Chondrocyte (in vitro differentiated cells): ENCODE measurements around the gene TRIM41. TPM values are rescaled to one million over a fixed set of nuclear protein-coding genes. Genes with fewer than 3 reads are reported as not detected.

Experiments
- DNase-seq: peaks from one replicate; pipeline ENCODE4 v3.0.0; 2021; ENCODE audit warnings: mixed read lengths, low spot score
- H3K27ac Mint-ChIP-seq: one replicate; pipeline ENCODE4 v1.8.0; 2021; ENCODE audit warnings: mild to moderate bottlenecking, moderate library complexity, mixed read lengths; ENCODE audit not compliant: unreplicated experiment
- H3K27me3 Mint-ChIP-seq: 2 replicates; pipeline ENCODE4 v1.8.0; 2021; ENCODE audit warnings: low read depth, mixed read lengths
- H3K36me3 Mint-ChIP-seq: 2 replicates; pipeline ENCODE4 v1.8.0; 2021; ENCODE audit warnings: low read depth, mixed read lengths
- H3K4me1 Mint-ChIP-seq: 2 replicates; pipeline ENCODE4 v1.8.0; 2021; ENCODE audit warnings: low read depth, mild to moderate bottlenecking, mixed read lengths
- H3K4me3 Mint-ChIP-seq: one replicate; pipeline ENCODE4 v1.8.0; 2021; ENCODE audit warnings: mild to moderate bottlenecking, moderate library complexity, mixed read lengths; ENCODE audit not compliant: unreplicated experiment
- H3K9me3 Mint-ChIP-seq: 2 replicates; pipeline ENCODE4 v1.8.0; 2021; ENCODE audit warnings: low read depth, mixed read lengths
- CTCF ChIP-seq: fragments of 200-600 bp; sonication (generic); IDR thresholded peaks from 2 replicates; pipeline ENCODE4 v1.5.0; 2021; ENCODE audit warnings: antibody characterized with exemption, mild to moderate bottlenecking, moderate library complexity
- total RNA-seq: library from RNA; stranded (reverse); gene quantifications from 3 replicates; pipeline ENCODE4 v1.2.1, GENCODE V29; 2021

TRIM41 gene
- total RNA-seq, 1 donor from 2014 or later: 19.3 TPM

GRCh38 chr5:181233088-181233800, 10.2 kb downstream of the TRIM41 start:
- Mint-ChIP-seq H3K36me3 (peaks cover 32% of the 10 kb centered on the region), H3K27ac (peak overlapping the region; percentile 4), H3K4me3 (no peak overlapping the region), H3K27me3 (no peaks in the 10 kb centered on the region), H3K9me3 (no peaks in the 10 kb centered on the region), H3K4me1 (peaks cover 8% of the 10 kb centered on the region)
- no peak for TF ChIP-seq CTCF
- no peak for DNase-seq

GRCh38 chr5:181233801-181234454, 10.8 kb downstream of the TRIM41 start:
- Mint-ChIP-seq H3K36me3 (peaks cover 36% of the 10 kb centered on the region), H3K4me3 (no peak overlapping the region), H3K9me3 (no peaks in the 10 kb centered on the region), H3K27ac (no peak overlapping the region), H3K27me3 (no peaks in the 10 kb centered on the region), H3K4me1 (peaks cover 11% of the 10 kb centered on the region)
- no peak for TF ChIP-seq CTCF
- no peak for DNase-seq

GRCh38 chr5:181234455-181235306, 11.6 kb downstream of the TRIM41 start:
- Mint-ChIP-seq H3K27ac (peak overlapping the region; percentile 77), H3K36me3 (peaks cover 40% of the 10 kb centered on the region), H3K27me3 (no peaks in the 10 kb centered on the region), H3K4me1 (peaks cover 17% of the 10 kb centered on the region), H3K9me3 (no peaks in the 10 kb centered on the region), H3K4me3 (no peak overlapping the region)
- TF ChIP-seq CTCF: no peak
- no peak for DNase-seq

- H3K4me3 Mint-ChIP-seq: no peak overlapping the region
- peak overlapping the region; percentile 70 for H3K27ac Mint-ChIP-seq
- no peaks in the 10 kb centered on the region for H3K27me3 Mint-ChIP-seq
- no peak for DNase-seq
- TF ChIP-seq CTCF: no peak
- H3K9me3 Mint-ChIP-seq: no peaks in the 10 kb centered on the region
- H3K4me1 Mint-ChIP-seq: peaks cover 17% of the 10 kb centered on the region
- peaks cover 40% of the 10 kb centered on the region for H3K36me3 Mint-ChIP-seq
These were observed 12.2 kb downstream of the TRIM41 start for GRCh38 chr5:181235323-181235688.

GRCh38 chr5:181235689-181236366, 12.7 kb downstream of the TRIM41 start:
- H3K27me3 Mint-ChIP-seq: no peaks in the 10 kb centered on the region
- H3K36me3 Mint-ChIP-seq: peaks cover 38% of the 10 kb centered on the region
- peak overlapping the region; percentile 70 for H3K27ac Mint-ChIP-seq
- DNase-seq: no peak
- peaks cover 20% of the 10 kb centered on the region for H3K4me1 Mint-ChIP-seq
- H3K9me3 Mint-ChIP-seq: no peaks in the 10 kb centered on the region
- H3K4me3 Mint-ChIP-seq: no peak overlapping the region
- no peak for TF ChIP-seq CTCF
